ENCODE data around the gene PTPRN2.
"Not testable (repeated sequence)": the region's sequence is repeated elsewhere in the genome, so short reads cannot be mapped to it uniquely, and the experiment has no call there.

Gene PTPRN2

GRCh38 chr7:158289231-158289630, 298.4 kb downstream of the PTPRN2 start:
- no peak for DNase-seq

DNA sequence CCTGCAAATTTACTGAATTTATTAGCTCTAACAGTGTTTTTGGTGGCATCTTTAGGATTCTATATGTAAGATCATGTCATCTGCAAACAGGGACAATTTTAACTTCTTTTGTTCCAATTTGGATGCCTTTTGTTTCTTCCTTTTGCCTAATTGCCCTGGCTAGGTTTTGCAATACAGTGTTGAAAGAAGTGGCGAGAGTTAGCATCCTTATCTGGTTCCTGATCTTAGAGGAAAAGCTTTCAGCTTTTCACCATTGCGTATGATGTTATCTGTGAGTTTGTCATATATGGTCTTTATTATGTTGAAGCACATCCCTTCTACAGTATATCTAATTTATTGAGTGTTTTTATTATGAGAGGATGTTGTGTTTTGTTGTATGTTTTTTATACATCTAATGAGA, 301.4 kb downstream of the PTPRN2 start:
- no peak for DNase-seq

DNA sequence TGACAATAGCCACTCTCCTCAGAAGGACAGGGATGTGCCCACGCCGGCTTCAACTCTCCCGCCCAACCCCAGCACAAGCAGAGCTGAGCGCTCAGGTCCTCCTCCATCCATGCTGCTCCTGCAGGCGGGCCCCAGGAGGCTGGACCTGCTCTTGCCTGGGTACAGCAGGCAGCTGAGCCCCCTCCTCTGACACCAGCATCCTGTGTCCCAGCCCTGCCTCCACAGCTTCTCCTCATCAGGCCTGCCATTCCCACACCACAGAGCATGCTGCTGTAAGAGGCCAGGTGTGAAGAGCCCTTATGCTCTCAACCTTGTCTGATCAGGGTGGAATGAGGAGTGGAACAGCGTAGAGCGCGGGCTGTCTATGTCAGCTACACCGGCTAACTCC, 302.2 kb downstream of the PTPRN2 start:
- no peak for DNase-seq

- no peak for DNase-seq
These were observed 302.8 kb downstream of the PTPRN2 start for GRCh38 chr7:158284617-158285382.

GRCh38 chr7:158284121-158284520, 303.5 kb downstream of the PTPRN2 start:
- DNase-seq, result no peak

DNA sequence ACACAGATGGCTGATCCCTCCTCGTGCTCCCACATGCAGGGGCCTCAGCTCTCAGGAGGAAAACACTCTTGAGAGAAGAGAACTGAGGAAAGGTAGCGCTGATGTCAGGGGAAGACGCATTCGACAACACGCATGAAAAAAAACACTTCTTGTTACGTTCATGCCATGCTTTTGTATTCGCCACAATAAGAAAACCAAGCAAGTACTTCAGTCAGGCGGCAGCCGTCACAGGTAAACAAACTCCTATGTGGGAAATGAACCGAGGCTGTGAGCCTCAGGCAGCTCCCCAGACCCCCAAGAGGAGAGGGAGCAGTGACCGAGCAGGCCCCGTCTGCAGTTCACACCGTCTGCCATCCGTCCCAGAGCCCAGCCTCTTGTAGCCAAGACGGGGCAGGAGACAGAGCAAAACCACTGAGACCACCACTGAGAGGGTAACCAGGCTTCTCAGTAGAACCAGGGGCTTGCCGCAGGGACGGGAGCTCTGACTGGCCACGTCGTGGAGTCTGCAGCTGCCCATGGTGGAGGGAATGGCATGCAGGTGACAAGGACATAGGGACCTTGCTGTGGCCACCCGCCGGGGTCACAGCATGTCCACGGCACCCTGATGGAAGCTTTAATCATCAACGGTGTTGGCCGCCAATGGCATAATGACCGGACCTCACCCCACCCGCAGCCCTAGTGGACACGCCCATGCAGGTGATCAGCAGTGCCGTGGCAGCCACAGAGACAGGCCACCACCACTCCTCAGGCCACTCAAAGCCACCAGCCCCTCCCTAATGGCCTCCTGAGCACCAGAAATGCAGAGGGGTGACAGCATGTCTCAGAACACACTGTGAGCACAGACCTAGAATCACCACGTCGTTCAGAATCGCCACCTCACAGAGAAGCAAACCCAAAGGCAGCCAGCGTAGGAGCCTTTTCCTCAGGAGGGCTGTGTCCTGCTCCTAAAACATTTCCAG, 304.3 kb downstream of the PTPRN2 start:
- DNase-seq, result no peak

DNA sequence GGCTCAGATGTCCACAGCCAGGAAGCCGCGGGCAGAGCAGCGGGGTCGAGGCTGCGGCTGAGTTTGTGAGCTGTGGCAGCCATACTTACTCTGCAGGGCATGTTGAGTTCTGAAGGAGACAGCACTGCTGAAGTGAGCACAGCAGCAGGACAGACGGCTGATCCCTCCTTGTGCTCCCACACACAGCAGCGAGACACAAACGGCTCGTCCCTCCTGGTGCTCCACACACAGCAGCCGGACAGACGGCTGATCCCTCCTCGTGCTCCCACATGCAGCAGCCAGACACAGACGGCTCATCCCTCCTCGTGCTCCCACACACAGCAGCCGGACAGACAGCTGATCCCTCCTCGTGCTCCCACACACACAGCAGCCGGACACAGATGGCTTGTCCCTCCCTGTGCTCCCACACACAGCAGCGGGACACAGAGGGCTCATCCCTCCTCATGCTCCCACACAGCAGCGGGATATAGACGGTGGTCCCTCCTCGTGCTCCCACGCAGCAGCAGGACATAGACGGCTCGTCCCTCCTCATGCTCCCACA, 305.1 kb downstream of the PTPRN2 start:
- DNase-seq, result no peak

- DNase-seq, result no peak
These were observed 306.2 kb downstream of the PTPRN2 start for GRCh38 chr7:158281441-158281840.

- no peak for DNase-seq
These were observed 307.0 kb downstream of the PTPRN2 start for GRCh38 chr7:158280448-158281144.

DNA sequence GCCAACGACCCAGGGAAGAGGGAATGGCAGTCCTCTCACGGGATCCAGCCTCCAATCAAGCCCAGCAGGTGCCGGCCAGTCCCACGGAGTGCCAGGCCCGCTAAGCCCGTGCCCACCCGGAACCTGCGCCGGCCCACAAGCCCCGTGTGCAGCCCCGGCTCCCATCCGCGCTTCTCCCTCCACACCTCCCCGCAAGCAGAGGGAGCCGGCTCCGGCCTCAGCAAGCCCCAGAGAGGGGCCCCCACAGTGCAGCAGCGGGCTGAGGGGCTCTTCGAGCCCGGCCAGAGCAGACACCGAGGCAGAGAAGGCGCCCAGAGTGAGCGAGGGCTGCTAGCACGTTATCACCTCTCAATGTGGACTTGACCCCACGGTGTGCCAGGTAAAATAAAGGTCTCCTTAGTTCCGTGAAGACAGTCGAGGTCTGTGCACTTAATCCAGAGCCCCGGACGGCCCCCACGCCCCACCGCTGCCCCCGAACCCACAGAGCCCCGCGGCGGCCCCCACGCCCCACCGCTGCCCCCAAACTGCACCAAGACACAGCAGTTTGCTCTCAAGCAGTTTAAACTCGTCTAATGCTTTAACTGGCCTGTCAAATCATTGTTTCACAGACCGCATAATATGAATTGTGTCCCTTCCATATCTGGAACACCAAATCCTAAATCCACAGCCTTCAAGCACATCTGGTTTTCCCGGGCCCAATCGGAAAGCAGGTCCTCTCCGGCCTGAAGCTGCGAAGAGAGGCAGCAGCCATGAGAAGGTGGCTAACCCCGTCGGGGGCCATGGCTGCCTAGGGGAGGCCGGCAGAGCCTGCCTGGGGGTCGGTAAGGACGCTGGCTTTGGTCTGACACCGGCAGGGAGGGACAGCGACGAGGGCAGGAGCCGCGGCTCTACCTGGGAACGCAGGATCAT, 307.8 kb downstream of the PTPRN2 start:
- no peak for DNase-seq

DNA sequence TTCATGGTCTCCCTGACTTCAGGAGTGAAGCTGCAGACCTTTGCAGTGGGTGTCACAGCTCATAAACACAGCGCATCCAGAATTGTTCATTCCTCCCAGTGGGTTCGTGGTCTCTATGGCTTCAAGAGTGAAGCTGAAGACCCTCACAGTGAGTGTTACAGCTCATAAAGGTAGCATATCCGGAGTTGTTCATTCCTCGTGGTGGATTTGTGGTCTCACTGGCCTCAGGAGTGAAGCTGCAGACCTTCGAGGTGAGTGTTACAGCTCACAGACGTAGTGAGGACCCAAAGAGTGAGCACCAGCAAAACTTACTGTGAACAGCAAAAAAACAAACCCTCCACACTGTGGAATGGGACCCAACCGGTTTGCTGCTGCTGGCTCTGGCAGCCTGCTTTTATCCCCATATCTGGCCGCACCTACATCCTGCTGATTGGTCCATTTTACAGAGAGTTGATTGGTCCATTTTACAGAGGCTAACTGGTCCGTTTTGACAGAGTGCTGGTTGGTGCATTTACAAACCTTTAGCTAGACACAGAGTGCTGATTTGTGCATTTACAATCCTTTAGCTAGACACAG, 308.8 kb downstream of the PTPRN2 start:
- DNase-seq, result no peak

DNA sequence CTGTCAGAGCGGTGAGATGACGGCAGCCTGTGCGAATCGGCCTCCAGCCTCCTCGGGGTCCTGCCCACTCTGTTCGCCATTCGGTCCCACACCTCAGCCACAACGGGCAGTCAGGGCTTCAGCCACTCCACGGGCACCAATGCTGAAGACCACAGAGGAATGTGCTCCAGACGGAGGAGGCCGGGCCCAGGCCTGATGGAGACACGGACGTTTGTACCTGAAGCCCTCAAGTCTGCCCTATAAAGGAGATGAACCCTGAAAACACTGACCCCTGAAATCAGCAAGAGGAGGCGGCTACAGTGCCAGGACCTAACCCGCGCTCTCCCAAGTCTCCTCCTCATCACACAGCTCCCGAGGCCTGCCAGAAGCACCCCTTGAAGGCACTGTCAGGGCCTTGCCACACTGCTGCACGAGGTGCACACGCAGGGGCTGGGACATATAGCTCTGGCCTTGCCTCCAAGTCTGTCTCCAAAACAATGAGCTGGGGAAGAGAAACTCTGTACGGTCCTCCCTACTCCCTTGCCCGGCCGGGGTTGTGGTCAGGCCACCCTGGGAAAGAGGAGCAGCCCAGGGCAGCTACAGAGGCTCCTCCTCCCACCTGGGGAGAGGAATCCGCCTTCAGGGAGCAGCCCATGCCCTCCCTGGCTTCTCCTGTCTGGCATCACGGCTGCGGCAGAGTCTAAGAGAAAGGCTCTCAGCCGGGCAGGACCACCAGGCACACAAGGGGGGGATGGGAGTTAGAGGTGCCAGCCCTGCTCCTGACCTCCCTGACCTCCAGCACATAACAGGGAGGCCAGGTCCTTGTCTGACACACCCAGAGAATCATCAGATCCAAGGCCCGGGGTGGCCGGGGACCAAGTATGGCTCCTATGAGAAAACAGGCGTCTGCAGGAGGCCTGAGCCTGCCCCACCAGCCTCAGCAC, 310.1 kb downstream of the PTPRN2 start:
- DNase-seq, result no peak

DNA sequence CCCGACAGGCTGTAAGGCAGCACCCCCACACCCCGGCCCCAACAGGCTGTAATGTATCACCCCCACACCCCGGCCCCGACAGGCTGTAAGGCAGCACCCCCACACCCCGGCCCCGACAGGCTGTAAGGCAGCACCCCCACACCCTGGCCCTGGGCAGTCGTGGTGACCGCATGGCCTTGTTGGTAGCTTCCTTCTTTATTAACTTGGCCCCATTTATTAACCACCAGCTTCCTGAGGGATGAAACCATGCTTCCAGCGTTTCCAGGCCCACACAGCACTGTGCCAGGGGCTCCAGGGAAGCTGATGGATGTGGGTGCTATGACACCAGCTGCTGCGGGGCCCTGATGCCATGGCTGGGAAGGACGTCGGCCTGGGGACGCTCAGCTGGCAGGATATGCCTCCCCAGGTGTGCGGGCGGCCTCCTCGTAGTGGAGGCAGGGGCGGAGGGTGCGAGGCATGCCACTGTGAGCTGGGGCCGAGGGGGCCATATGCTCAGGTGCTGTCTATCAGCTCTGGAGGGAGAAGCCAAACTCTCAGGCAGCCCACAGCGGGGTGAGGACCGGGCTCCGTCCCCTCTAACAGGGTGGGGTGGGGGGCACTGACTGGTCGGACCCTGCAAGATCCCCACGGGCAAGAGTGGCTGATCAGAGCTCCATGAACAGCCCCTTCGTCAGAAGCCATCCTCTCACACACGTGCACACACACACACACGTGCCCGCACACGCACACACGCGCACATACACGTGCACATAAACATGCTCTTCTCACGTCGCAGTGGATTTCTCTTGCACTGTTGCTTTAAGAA, 311.0 kb downstream of the PTPRN2 start:
- no peak for DNase-seq

- DNase-seq, result no peak
These were observed 311.8 kb downstream of the PTPRN2 start for GRCh38 chr7:158275711-158276413.

- no peak for DNase-seq
These were observed 312.6 kb downstream of the PTPRN2 start for GRCh38 chr7:158274996-158275395.

GRCh38 chr7:158274404-158274811, 313.2 kb downstream of the PTPRN2 start:
- no peak for DNase-seq

DNA sequence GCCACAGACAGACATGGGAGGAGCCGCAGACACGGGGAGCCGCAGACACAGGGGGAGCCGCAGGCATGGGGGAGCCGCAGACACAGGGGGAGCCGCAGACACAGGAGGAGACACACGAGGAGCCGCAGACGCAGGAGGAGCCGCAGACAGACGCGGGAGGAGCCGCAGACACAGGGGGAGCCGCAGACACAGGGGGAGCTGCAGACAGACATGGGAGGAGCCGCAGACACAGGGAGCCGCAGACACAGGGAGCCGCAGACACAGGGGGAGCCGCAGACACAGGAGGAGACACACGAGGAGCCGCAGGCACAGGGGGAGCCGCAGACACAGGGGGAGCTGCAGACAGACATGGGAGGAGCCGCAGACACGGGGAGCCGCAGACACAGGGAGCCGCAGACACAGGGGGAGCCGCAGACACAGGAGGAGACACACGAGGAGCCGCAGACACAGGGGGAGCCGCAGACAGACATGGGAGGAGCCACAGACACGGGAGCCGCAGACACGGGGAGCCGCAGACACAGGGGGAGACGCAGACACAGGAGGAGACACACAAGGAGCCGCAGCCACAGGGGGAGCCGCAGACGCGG, 313.8 kb downstream of the PTPRN2 start:
- not testable (repeated sequence) for DNase-seq

DNA sequence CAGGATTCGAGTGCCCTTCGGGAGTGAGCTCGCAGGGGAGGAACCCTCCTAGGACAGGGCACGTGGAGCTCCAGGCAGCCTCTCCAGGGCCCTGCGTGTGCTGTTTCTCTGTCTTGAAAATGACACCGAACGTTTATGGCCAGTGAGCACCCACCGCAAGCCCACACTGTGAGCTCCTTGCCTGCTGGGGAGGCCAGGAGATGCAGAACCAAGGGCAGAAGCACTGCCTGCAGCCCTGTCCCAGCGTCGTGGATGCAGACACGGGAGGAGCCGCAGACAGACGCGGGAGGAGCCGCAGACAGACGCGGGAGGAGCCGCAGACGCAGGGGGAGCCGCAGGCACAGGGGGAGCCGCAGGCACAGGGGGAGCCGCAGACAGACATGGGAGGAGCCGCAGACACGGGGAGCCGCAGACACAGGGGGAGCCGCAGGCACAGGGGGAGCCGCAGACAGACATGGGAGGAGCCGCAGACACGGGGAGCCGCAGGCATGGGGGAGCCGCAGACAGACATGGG, 314.4 kb downstream of the PTPRN2 start:
- no peak for DNase-seq
